HCT116 (cell line): ENCODE measurements around the gene CEBPA. TPM values are rescaled to one million over a fixed set of nuclear protein-coding genes. Genes with fewer than 3 reads are reported as not detected.

Experiments
- ATAC-seq: fragments of 200-7000 bp; cut with Tn5 transposase; 2 replicates; pipeline ENCODE4 v1.9.1; 2020; ENCODE audit warnings: mild to moderate bottlenecking, moderate library complexity
- BruUV-seq: library from RNA; stranded (reverse); fragments of 400-500 nt; replicated peaks from 2 replicates; lab custom pipeline; 2021; lab: Mats Ljungman, UMichigan
- CTCF ChIA-PET: fragments of 300-600 bp; sonication (Branson Sonifier 250); formaldehyde crosslinking; loops from one replicate; lab custom pipeline; 2021; ENCODE audit warnings: antibody characterized with exemption; lab: Charles Lee
- POLR2A ChIA-PET: fragments of 300-600, 350-600 bp; sonication (Branson Sonifier 250); formaldehyde crosslinking; loops from one replicate; lab custom pipeline; 2021; ENCODE audit warnings: antibody characterized with exemption; lab: Charles Lee
- RAD21 ChIA-PET, 2 experiments: fragments of 300-600 bp; sonication (Branson Sonifier 250); formaldehyde crosslinking; loops; one replicate each; lab custom pipeline; 2023; ENCODE audit warnings: low total read pairs in 2 of 2; ENCODE audit not compliant: uncharacterized antibody in 2 of 2, unreplicated experiment in 2 of 2, low non-redundant PET in 1 of 2; lab: Charles Lee
- DNase-seq: peaks from one replicate; pipeline ENCODE4 v3.0.0-alpha.2; 2010; ENCODE audit warnings: low read depth, low spot score
- H2AFZ ChIP-seq: fragments of 200-600 bp; shearing (Covaris generic), sonication (generic); 2 replicates; pipeline ENCODE4 v1.6.1; 2017; ENCODE audit warnings: low read depth, mixed run types, mixed read lengths, antibody characterized with exemption, low read length; ENCODE audit not compliant: poor library complexity, severe bottlenecking
- H3K27ac ChIP-seq: 2 replicates; pipeline ENCODE4 v1.5.1; 2012; ENCODE audit warnings: low read depth, low read length
- H3K27me3 ChIP-seq: fragments of 200-600 bp; sonication (generic); 2 replicates; pipeline ENCODE4 v1.6.1; 2016; ENCODE audit warnings: mixed run types, low read length, mixed read lengths; ENCODE audit not compliant: insufficient read depth
- H3K36me3 ChIP-seq, 2 experiments: fragments of 200-500 bp in 1 of 2; fragments of 200-600 bp in 1 of 2; sonication (Bioruptor generic) in 1 of 2; sonication (generic) in 1 of 2; 2 replicates each; pipeline versions ENCODE4 v1.5.1 to v1.6.1; 2014 to 2016; ENCODE audit warnings: low read length in 2 of 2, inconsistent platforms in 1 of 2, mixed read lengths in 1 of 2, mixed run types in 1 of 2; ENCODE audit not compliant: insufficient read depth in 2 of 2, control insufficient read depth in 1 of 2
- H3K4me1 ChIP-seq, 2 experiments: fragments of 200-600 bp in 1 of 2; sonication (generic) in 1 of 2; 2 replicates each; pipeline versions ENCODE4 v1.5.1 to v1.6.1; 2012 to 2017; ENCODE audit warnings: low read length in 2 of 2, inconsistent platforms in 1 of 2, mild to moderate bottlenecking in 1 of 2, mixed read lengths in 1 of 2, mixed run types in 1 of 2, moderate library complexity in 1 of 2; ENCODE audit not compliant: insufficient read depth in 2 of 2, control insufficient read depth in 1 of 2
- H3K4me2 ChIP-seq: fragments of 200-600 bp; sonication (generic); 2 replicates; pipeline ENCODE4 v1.6.1; 2017; ENCODE audit warnings: mixed run types, low read length, mixed read lengths
- H3K4me3 ChIP-seq, 2 experiments: fragments of 200-600 bp in 1 of 2; sonication (generic) in 1 of 2; replicated peaks in 1 of 2; 2 replicates each; pipeline ENCODE4 v1.5.1; 2011 to 2016; ENCODE audit warnings: low read length in 2 of 2, control low read depth in 1 of 2, low read depth in 1 of 2, mild to moderate bottlenecking in 1 of 2, mixed read lengths in 1 of 2, mixed run types in 1 of 2
- H3K79me2 ChIP-seq: fragments of 200-600 bp; sonication (generic); 2 replicates; pipeline ENCODE4 v1.6.1; 2017; ENCODE audit warnings: mild to moderate bottlenecking, mixed run types, low read length, moderate library complexity, mixed read lengths; ENCODE audit not compliant: insufficient read depth
- H3K9ac ChIP-seq: fragments of 200-600 bp; sonication (generic); 2 replicates; pipeline ENCODE4 v1.6.1; 2016; ENCODE audit warnings: low read length, mixed read lengths
- H3K9me2 ChIP-seq: fragments of 200-600 bp; sonication (generic), shearing (Covaris generic); 2 replicates; pipeline ENCODE4 v1.6.1; 2017; ENCODE audit warnings: mixed run types, mild to moderate bottlenecking, moderate library complexity; ENCODE audit not compliant: insufficient read depth
- H3K9me3 ChIP-seq, 2 experiments: fragments of 200-500 bp in 1 of 2; fragments of 200-600 bp in 1 of 2; sonication (Bioruptor generic) in 1 of 2; sonication (generic) in 1 of 2; 2 replicates each; pipeline ENCODE4 v1.6.1; 2014 to 2017; ENCODE audit warnings: low read length in 2 of 2, mixed read lengths in 2 of 2, inconsistent platforms in 1 of 2, low read depth in 1 of 2, mild to moderate bottlenecking in 1 of 2, mixed run types in 1 of 2, moderate library complexity in 1 of 2; ENCODE audit not compliant: control insufficient read depth in 1 of 2, insufficient read depth in 1 of 2
- H4K20me1 ChIP-seq: fragments of 200-600 bp; sonication (generic), shearing (Covaris generic); 2 replicates; pipeline ENCODE4 v1.6.1; 2017; ENCODE audit warnings: mixed run types, mild to moderate bottlenecking, moderate library complexity; ENCODE audit not compliant: insufficient read depth
- ATF3 ChIP-seq: IDR thresholded peaks from 2 replicates; pipeline ENCODE4 v1.6.1; 2012
- CEBPB ChIP-seq: IDR thresholded peaks from 2 replicates; pipeline ENCODE4 v1.6.1; 2012; ENCODE audit warnings: low read depth
- ELF1 ChIP-seq: IDR thresholded peaks from 2 replicates; pipeline ENCODE4 v1.6.1; 2012; ENCODE audit warnings: low read depth, borderline replicate concordance
- EZH2 ChIP-seq: fragments of 200-600 bp; sonication (generic); IDR thresholded peaks from 2 replicates; pipeline ENCODE4 v1.6.1; 2017; ENCODE audit warnings: antibody characterized with exemption, mixed run types
- EZH2phosphoT487 ChIP-seq: fragments of 200-600 bp; IDR thresholded peaks from 2 replicates; pipeline ENCODE4 v1.6.1; 2018; ENCODE audit warnings: antibody characterized with exemption, borderline replicate concordance
- FOSL1 ChIP-seq: IDR thresholded peaks from 2 replicates; pipeline ENCODE4 v1.6.1; 2012; ENCODE audit warnings: low read depth
- JUND ChIP-seq: IDR thresholded peaks from 2 replicates; pipeline ENCODE4 v1.6.1; 2012
- MAX ChIP-seq: IDR thresholded peaks from 2 replicates; pipeline ENCODE4 v1.6.1; 2012
- POLR2A ChIP-seq: IDR thresholded peaks from 2 replicates; pipeline ENCODE4 v1.7.0; 2011; ENCODE audit warnings: borderline replicate concordance; ENCODE audit not compliant: insufficient read depth, insufficient read length; ENCODE audit errors: extremely low read depth
- POLR2AphosphoS5 ChIP-seq: IDR thresholded peaks from 2 replicates; pipeline ENCODE4 v1.6.1; 2011; ENCODE audit warnings: mild to moderate bottlenecking, low read depth, low read length, moderate library complexity
- SIN3A ChIP-seq: IDR thresholded peaks from 2 replicates; pipeline ENCODE4 v1.6.1; 2012; ENCODE audit warnings: low read depth
- SP1 ChIP-seq: IDR thresholded peaks from 2 replicates; pipeline ENCODE4 v1.6.1; 2012; ENCODE audit warnings: low read depth
- SRF ChIP-seq: IDR thresholded peaks from 2 replicates; pipeline ENCODE4 v1.6.1; 2012; ENCODE audit warnings: low read depth
- TCF7L2 ChIP-seq: IDR thresholded peaks from 2 replicates; pipeline ENCODE4 v1.7.0; 2011; ENCODE audit warnings: borderline replicate concordance, inconsistent platforms; ENCODE audit not compliant: insufficient read depth, insufficient read length; ENCODE audit errors: extremely low read depth
- YY1 ChIP-seq: IDR thresholded peaks from 2 replicates; pipeline ENCODE4 v1.6.1; 2011; ENCODE audit warnings: low read length, low read depth, moderate library complexity, mild to moderate bottlenecking; ENCODE audit not compliant: insufficient replicate concordance; ENCODE audit errors: extremely low read depth
- ZFX ChIP-seq: fragments of 450-650 bp; IDR thresholded peaks from 2 replicates; pipeline ENCODE4 v1.6.1; 2017
- ZNF274 ChIP-seq: fragments of 200-500 bp; sonication (Bioruptor generic); IDR thresholded peaks from 2 replicates; pipeline ENCODE4 v1.6.1; 2014; ENCODE audit warnings: mild to moderate bottlenecking, low read depth, low read length, inconsistent platforms
- intact Hi-C: fragments of 100-400 bp; cut with micrococcal nuclease; formaldehyde crosslinking; loops from 2 replicates; pipeline ENCODE4 v1.10.0; 2022
- total RNA-seq: library from RNA; stranded (reverse); gene quantifications from one replicate; pipeline ENCODE4 v1.2.1, GENCODE V29; 2021; ENCODE audit not compliant: unreplicated experiment
- TF ChIP-seq, protein P1 (sequence below), 3 experiments: fragments of 200-600 bp in 1 of 3; sonication (generic) in 1 of 3; IDR thresholded peaks in 2 of 3; conservative IDR thresholded peaks in 1 of 3; 2 replicates each; pipeline ENCODE4 v1.5.1; 2012 to 2017; ENCODE audit warnings: low read depth in 2 of 3, low read length in 2 of 3, antibody characterized with exemption in 1 of 3, borderline replicate concordance in 1 of 3, control low read depth in 1 of 3, mild to moderate bottlenecking in 1 of 3, mixed read lengths in 1 of 3, mixed run types in 1 of 3, moderate library complexity in 1 of 3; ENCODE audit not compliant: insufficient read depth in 1 of 3

The CEBPA gene
- total RNA-seq, 1 experiment from 2014 or later: 7.0 TPM

DNA sequence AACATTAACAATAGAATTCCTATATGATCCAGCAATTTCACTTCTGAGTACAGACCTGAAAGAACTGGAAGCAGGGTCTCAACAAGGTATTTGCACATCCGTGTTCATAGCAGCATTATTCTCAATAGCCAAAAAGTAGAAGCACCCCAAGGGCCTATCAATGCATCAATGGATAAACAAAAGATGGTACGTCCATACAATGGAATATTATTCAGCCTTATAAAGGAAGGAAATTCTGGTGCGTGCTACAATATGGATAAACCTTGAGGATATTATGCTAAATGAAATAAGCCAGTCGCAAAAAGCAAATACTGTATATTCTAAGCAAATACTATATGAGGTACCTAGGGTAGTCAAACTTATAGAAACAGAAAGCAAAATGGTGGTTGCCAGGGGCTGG lies 30.8 kb upstream of the CEBPA start:
- H2AFZ ChIP-seq: no peak overlapping the region
- no peak overlapping the region for H3K9ac ChIP-seq
- RAD21 ChIA-PET: no interaction called here
- no peaks in the 10 kb centered on the region for H4K20me1 ChIP-seq
- no peaks in the 10 kb centered on the region for H3K79me2 ChIP-seq
- no peaks in the 10 kb centered on the region for H3K27me3 ChIP-seq
- intact Hi-C loops: no loop called here
- no peak overlapping the region for H3K27ac ChIP-seq
- H3K4me2 ChIP-seq: no peak overlapping the region
- H3K9me2 ChIP-seq: no peaks in the 10 kb centered on the region
- H3K36me3 ChIP-seq: no peaks in the 10 kb centered on the region
- no peak overlapping the region for H3K4me3 ChIP-seq
- TF ChIP-seq ATF3 (no peak), FOSL1 (no peak), EZH2phosphoT487 (no peak), YY1 (no peak), CEBPB (no peak), JUND (no peak), POLR2A (no peak), ZFX (no peak), SP1 (no peak), SRF (no peak), POLR2AphosphoS5 (no peak), TCF7L2 (no peak), ELF1 (no peak), MAX (no peak), ZNF274 (no peak), EZH2 (no peak), SIN3A (no peak)
- TF ChIP-seq, protein P1, sequence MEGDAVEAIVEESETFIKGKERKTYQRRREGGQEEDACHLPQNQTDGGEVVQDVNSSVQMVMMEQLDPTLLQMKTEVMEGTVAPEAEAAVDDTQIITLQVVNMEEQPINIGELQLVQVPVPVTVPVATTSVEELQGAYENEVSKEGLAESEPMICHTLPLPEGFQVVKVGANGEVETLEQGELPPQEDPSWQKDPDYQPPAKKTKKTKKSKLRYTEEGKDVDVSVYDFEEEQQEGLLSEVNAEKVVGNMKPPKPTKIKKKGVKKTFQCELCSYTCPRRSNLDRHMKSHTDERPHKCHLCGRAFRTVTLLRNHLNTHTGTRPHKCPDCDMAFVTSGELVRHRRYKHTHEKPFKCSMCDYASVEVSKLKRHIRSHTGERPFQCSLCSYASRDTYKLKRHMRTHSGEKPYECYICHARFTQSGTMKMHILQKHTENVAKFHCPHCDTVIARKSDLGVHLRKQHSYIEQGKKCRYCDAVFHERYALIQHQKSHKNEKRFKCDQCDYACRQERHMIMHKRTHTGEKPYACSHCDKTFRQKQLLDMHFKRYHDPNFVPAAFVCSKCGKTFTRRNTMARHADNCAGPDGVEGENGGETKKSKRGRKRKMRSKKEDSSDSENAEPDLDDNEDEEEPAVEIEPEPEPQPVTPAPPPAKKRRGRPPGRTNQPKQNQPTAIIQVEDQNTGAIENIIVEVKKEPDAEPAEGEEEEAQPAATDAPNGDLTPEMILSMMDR (IDR thresholded peaks at IDR 0.05 in 2 of 3, conservative IDR thresholded peaks at IDR 0.05 in 1 of 3; ENCODE audit: borderline replicate concordance in 1 of 3, insufficient read depth in 1 of 3, low read depth in 2 of 3, low read length in 2 of 3): no peak
- POLR2A ChIA-PET: no interaction called here
- ATAC-seq (no peak), DNase-seq (no peak)
- no peaks in the 10 kb centered on the region for H3K4me1 ChIP-seq
- BruUV-seq: no TSS peak
- no peaks in the 10 kb centered on the region for H3K9me3 ChIP-seq
- CTCF ChIA-PET: no interaction called here
